Mucosa of descending colon (tissue), 3 donors: ENCODE measurements around the gene TGFB2. TPM values are rescaled to one million over a fixed set of nuclear protein-coding genes. Genes with fewer than 3 reads are reported as not detected.

Experiments used
- ATAC-seq: fragments of 200-7000 bp; cut with Tn5 transposase; one replicate; pipeline ENCODE4 v1.9.1; 2020; ENCODE audit warnings: mild to moderate bottlenecking, moderate library complexity
- DNase-seq, 3 donors: peaks; one replicate each; pipeline ENCODE4 v3.0.0-alpha.2; 2020
- H3K36me3 ChIP-seq: fragments of 200-600 bp; one replicate; pipeline ENCODE4 v1.8.0; 2021; ENCODE audit warnings: low read depth, mild to moderate bottlenecking
- H3K4me1 ChIP-seq: fragments of 200-600 bp; one replicate; pipeline ENCODE4 v1.8.0; 2021; ENCODE audit warnings: low read depth, mild to moderate bottlenecking
- H3K4me3 ChIP-seq: fragments of 200-600 bp; one replicate; pipeline ENCODE4 v1.8.0; 2021; ENCODE audit warnings: mild to moderate bottlenecking
- H3K9me3 ChIP-seq: fragments of 200-600 bp; one replicate; pipeline ENCODE4 v1.8.0; 2021; ENCODE audit warnings: mild to moderate bottlenecking
- intact Hi-C, 2 donors: fragments of 100-400 bp; cut with DNase I in 1 of 2; cut with micrococcal nuclease in 1 of 2; formaldehyde crosslinking; loops; one replicate each; pipeline versions ENCODE4 v1.11.0 to v1.11.1; 2022; cut with DNase I, micrococcal nuclease
- total RNA-seq, 3 donors: library from RNA; stranded (reverse); fragmentation: NEBNext Ultra II Directional in 2 of 3; extraction: Animal tissue kit (Norgen Biotek cat#: 25700) in 2 of 3; gene quantifications; one replicate each; pipeline versions ENCODE4 v1.2.1 to v1.2.4, GENCODE V29; 2021 to 2023
- TF ChIP-seq, protein P1 (sequence below): fragments of 200-600 bp; IDR thresholded peaks from one replicate; pipeline ENCODE4 v1.8.0; 2022; ENCODE audit warnings: antibody characterized with exemption, mild to moderate bottlenecking
- donor health status: DM: no; HTN: no; CAD: no; lungs with moderate emphysema.
- donor health status: DM: no; HTN: no; CAD: no.
- donor health status: DM: no; HTN: yes; CAD: no.

TGFB2 gene
- total RNA-seq, 3 donors from 2014 or later: 0.09 to 8.5 (median 0.48) TPM

GRCh38 chr1:218401998-218402785, 57.1 kb downstream of the TGFB2 start:
- peak; percentile 45 for ATAC-seq
- intact Hi-C loops: no loop called here

GRCh38 chr1:218402786-218403120, 57.6 kb downstream of the TGFB2 start:
- ATAC-seq (peak; percentile 9), DNase-seq (no peak)
- Histone ChIP-seq H3K4me1 (no peaks in the 10 kb centered on the region), H3K36me3 (no peaks in the 10 kb centered on the region), H3K9me3 (no peaks in the 10 kb centered on the region), H3K4me3 (no peak overlapping the region)
- intact Hi-C loops: no loop called here
- TF ChIP-seq, protein P1, sequence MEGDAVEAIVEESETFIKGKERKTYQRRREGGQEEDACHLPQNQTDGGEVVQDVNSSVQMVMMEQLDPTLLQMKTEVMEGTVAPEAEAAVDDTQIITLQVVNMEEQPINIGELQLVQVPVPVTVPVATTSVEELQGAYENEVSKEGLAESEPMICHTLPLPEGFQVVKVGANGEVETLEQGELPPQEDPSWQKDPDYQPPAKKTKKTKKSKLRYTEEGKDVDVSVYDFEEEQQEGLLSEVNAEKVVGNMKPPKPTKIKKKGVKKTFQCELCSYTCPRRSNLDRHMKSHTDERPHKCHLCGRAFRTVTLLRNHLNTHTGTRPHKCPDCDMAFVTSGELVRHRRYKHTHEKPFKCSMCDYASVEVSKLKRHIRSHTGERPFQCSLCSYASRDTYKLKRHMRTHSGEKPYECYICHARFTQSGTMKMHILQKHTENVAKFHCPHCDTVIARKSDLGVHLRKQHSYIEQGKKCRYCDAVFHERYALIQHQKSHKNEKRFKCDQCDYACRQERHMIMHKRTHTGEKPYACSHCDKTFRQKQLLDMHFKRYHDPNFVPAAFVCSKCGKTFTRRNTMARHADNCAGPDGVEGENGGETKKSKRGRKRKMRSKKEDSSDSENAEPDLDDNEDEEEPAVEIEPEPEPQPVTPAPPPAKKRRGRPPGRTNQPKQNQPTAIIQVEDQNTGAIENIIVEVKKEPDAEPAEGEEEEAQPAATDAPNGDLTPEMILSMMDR: no peak

More at GRCh38 chr1:218401998-218402785, 57.1 kb downstream of the TGFB2 start:
- TF ChIP-seq, protein P1: no peak
- no peaks in the 10 kb centered on the region for H3K36me3 ChIP-seq
- DNase-seq: peak in 1 of 3 donors; percentile 8
- H3K4me1 ChIP-seq: no peaks in the 10 kb centered on the region
- no peak overlapping the region for H3K4me3 ChIP-seq
- no peaks in the 10 kb centered on the region for H3K9me3 ChIP-seq

DNA sequence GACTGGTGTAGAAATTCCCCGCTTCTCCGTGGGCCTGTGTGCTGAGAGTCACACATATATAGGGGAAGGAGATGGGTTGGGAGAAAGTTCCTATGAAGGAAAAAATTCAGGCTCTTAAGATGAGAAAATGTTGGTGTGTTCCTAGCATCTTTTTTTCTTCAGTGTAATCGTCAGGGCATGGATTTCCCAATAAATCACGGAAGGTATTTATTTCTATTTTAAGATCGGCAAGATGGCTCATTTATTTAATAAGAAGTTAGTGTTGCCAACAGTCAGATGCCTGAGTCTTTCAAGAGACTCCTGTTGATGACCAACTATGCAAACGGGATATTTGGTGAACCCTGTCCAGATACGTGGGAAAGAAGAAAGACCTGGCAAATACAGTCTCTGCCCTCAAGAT, 58.2 kb downstream of the TGFB2 start:
- TF ChIP-seq, protein P1: no peak
- intact Hi-C loops: no loop called here

GRCh38 chr1:218407630-218408029, 62.5 kb downstream of the TGFB2 start:
- H3K9me3 ChIP-seq: no peaks in the 10 kb centered on the region
- H3K36me3 ChIP-seq: no peaks in the 10 kb centered on the region
- TF ChIP-seq, protein P1: no peak
- DNase-seq: no peak
- intact Hi-C loops: loop anchor here in 1 of 2 donors (2.0 kb wide), 1 partner anchor 31 kb away; no protein-coding TSS in a partner anchor
- ATAC-seq: no peak
- no peak overlapping the region for H3K4me3 ChIP-seq
- no peaks in the 10 kb centered on the region for H3K4me1 ChIP-seq

More for the DNA sequence above, 58.2 kb downstream of the TGFB2 start:
- no peaks in the 10 kb centered on the region for H3K9me3 ChIP-seq
- DNase-seq (no peak), ATAC-seq (no peak)
- no peak overlapping the region for H3K4me3 ChIP-seq
- H3K4me1 ChIP-seq: no peaks in the 10 kb centered on the region
- no peaks in the 10 kb centered on the region for H3K36me3 ChIP-seq

DNA sequence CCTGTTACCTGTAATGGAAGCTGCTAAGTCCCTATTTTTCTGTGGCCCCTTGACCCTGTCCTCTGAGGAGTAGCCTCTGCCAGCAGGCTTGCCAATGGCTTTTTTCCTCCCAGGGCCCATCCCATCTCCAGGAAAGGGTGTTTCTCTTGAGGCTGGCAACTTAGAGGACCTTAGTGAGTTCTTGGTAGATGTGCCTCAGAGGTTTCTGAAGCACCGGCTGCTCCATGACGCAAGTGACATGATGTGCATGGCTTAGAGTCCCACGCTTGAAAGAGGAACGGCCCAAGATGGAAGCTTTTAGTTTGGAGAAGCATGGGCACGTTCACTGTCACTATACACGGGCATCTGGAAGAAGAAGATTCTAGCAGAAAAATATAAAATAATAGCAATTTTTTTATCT, 63.0 kb downstream of the TGFB2 start:
- Histone ChIP-seq H3K4me1 (no peaks in the 10 kb centered on the region), H3K4me3 (no peak overlapping the region), H3K9me3 (no peaks in the 10 kb centered on the region), H3K36me3 (no peaks in the 10 kb centered on the region)
- ATAC-seq (no peak), DNase-seq (no peak)
- intact Hi-C loops: loop anchor here in 1 of 2 donors (2.0 kb wide), 1 partner anchor 31 kb away; no protein-coding TSS in a partner anchor
- TF ChIP-seq, protein P1: no peak
